GM18498 (cell line): ENCODE data around the gene RNF34.

Experiments used
- ATAC-seq: cut with Tn5 transposase; IDR thresholded peaks from one replicate; pipeline ENCODE4 v1.9.1; 2021; ENCODE audit warnings: mild to moderate bottlenecking, moderate library complexity; ENCODE audit not compliant: unreplicated experiment

Gene RNF34

DNA sequence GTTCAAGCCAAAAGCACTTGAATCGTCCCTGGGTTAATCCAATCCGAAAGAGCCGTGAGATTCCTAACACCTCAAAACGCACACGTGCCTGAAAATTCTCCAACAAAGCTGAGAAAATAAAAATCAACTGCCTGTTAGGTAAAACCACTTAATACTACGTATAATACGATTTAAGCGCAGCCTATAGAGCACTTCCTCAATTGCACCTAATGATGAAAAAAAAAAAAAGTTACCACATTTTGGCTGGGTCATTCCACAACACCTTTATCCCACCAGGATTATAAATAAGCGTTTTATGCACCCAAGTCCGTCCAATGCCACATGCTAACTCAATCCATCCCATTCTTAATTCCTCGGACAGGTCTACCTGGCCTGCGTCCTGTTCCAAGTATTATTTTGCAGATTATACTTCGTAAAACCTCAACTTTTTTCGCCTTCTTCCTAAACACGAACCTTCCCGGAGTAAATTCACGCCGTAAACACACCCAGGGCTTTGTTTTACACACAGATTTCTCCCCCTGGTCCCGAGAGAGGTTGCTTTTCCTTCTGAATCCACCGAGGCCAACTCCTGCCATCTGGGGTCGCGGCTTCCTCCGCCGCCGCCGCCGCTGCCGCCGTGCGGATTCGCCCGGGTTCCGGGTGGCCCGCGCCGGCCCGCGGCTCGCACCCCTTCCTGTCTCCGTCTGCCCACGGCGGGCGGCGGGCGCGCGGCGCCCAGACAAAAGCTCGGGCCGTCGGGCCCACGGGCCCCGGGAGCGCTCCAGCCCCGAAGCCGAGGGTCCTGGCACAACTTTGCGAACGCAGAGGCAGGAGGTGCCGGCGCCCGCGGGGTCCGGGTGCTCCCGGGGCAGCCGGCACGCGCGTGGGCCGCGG, 66.2 kb downstream of the RNF34 start:
- ATAC-seq: peak; percentile 17

DNA sequence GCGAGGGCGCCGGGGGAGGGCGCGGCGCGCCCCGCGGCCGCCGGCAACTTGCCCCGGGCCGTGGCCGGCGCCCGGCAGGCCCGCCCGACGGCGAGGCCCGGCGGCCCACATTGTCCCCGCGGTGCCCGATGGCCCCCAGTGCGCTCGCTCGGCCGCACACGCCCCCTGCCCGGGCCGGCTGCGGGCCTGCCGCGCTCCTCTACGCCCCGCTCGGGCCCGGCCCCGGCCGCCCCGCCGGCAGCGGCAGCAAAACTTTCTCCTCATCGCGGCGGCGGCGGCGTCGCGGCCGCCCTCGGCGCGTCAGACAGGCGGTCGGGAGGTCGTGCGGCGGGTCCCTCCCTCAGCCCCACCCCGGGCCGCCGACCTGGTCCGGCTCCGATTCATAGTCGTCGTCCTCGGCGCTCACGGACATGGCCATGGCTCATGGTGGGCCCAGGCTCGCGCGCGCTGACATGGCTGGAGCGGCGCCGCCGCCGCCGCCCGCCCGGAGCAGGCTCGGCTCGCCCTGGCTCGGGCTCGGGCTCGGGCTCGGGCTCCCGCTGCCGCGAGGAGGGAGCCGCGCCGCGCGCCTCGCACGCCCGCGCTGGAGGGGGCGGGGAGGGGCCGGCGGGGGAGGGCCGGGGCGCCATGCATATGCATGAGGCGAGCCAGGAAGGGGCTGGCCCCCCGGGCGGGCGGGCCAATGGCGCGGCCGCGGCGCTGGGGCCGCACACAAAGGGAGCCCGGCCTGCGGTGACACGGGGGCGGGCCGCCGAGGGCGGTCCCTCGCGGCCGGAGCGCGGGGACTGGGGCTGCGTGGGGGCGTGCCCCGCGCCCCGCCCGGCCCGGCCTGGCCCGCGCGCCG, 67.1 kb downstream of the RNF34 start:
- ATAC-seq: peak; percentile 90

DNA sequence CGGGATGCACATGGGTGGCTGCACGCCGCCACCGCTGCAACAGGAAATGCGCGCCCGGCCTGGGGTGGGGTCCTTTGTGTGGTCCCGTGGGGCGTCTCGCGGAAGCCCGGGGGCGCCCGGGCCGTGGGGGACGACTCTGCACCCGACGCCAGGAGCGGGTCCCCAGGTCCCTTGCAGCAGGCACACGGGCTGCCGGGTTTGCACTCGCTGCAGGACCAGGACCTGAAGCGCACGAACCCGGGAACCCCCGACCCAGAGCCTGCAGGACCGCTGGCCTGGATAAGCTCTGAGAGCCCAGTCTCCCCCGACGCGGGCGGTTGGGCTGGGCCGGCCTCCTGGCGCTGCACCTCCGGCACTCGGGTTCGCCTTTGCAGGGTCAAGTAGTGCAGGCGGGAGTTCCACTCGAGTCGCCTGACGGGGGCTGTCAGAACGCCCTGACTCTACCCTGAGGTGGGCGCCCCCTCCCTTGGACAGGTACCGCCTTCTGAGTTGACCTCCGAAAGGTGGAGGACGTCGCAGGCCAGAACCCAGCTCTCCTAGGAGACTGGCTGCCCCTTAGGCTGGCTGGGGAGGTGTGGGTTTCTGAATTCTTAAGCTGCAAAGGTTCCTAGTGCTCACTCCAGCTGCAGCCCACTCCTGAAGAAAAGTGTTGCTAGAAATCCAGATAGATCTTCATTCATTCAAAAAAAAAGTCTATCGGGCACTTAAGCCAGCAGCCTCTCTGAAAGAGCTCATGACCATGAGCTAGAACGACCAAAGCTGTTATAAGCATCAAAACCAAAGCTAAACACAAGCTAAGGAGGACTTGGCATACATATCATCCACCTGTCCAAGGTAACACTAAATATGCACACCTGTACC, 68.0 kb downstream of the RNF34 start:
- peak; percentile 8 for ATAC-seq

DNA sequence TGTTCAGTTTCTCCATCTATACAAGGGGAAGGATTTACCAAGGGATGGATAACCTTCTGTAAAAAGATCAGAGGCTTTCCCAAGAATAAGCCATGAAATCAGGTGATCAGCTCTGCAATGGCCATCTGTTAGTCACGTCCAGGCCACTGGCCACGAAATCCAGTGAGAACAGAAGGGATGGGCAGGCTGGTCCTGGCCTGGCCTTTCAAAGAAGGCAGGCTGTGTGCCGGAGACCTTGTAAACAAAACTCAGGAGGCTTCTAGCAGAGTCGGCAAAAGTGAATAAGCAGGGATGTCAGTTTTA, 68.5 kb downstream of the RNF34 start:
- no peak for ATAC-seq

DNA sequence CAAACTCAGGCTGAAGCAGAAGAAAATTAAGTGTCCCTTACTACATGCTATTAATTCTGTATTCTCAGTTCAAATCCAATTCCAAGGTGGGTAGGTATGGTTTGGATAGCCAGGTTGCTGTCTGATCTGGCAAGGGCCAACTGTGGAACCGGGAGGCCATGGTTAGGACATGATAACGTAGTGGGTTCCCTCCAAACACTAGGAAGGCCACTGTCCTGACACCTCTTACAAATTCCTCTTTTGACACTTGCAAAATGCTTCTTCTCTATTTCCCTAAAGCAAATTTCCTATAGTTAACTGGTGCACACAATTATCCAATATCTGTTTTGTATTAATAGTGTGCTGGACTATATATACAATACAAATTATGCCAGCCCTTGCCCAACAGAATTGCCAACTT, 70.8 kb downstream of the RNF34 start:
- ATAC-seq: no peak

DNA sequence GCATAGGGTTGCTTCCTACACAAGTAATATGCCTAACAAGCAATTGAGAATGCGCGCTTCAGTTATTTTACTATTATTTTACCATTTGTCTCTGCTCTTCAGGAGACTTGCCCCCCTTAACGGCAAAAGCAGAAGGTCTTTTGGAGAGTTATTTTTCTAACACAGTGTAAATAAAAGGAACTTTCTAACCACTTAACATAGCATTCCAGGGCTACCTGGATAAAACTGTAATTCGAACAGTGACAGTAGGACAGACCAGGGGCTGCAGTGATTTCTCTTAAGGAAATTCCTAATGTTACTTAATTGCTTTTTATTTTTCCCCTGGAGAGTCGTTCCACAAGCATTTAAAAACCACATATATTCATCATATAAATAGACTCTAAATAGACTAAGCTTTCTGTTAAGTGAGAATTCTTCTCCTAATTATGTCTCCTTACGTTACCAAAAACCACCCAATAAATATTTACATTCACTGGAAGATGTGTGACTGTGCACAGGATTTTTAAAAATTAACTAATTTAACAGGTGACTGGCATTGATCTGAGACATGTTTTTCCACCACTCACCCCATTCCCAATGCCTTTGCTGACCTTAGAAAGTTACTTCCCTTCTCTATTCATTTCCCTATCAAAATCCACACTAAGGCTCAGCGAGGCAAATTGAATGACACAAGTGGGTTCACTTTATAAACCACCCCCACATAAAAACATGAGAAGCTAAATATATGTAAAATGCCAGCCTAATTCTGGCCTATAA, 72.4 kb downstream of the RNF34 start:
- ATAC-seq: no peak
